ENCODE results near the gene ERICH3.

DNA sequence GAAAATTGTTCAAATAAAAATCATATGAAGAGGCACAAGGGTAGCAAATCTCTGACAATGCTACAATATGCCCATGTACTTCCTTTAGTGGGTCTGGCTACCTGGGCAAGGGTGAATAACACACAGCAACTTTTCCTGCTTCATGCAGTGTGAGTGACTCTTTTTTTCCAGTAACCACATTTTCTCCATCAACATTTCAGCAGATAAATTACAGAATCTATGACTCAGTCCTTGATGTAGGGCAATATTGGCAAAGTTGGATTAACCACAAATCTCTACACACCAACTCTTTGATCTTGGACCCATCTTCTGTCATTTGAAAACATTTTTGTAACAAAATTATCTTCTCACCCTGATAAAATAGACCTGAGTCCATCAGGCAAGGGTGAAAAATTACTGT, 31.7 kb downstream of the ERICH3 start:
- TF ChIP-seq POLR2AphosphoS5 (IDR thresholded peaks at IDR 0.05; ENCODE audit: low read depth, low read length) (no peak), POLR2A (IDR thresholded peaks at IDR 0.05; ENCODE audit: low read depth, low read length) (no peak)

All from GM12892 (cell line).